ENCODE measurements around the gene SKAP1.

The SKAP1 gene

DNA sequence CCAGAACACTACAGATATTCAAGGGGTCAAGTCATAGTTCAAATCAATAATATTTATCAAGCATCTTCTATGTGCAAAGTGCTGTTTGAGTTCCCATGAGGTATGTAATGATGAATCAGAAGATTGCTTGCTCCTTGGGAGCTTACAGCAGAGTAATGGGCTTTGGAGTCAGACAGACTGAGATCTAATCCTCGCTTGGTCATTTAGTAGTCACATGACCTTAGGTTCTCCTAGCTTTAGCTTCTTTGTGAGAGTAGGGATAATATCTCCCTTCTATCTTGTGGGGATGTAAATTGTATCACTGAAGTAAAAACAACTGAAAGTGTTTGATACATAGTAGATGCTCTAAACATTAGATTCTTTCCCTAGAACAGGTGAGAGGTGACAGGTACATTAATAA is 292.4 kb downstream of the SKAP1 start:
- H3K4me3 ChIP-seq (ENCODE audit: insufficient read depth, low read length, poor library complexity, severe bottlenecking), result no peak overlapping the region
- H3K9me3 ChIP-seq (ENCODE audit: insufficient read depth, low read length), result no peaks in the 10 kb centered on the region
- H3K9me2 ChIP-seq (replicated peaks; ENCODE audit: insufficient read depth, low read length), result no peaks in the 10 kb centered on the region
- H3K27me3 ChIP-seq (ENCODE audit: low read length), result no peaks in the 10 kb centered on the region
- no peak overlapping the region for H2AFZ ChIP-seq (ENCODE audit: low read depth, low read length, severe bottlenecking)
- H3K79me2 ChIP-seq (ENCODE audit: insufficient read depth, low read length), result no peaks in the 10 kb centered on the region
- no peaks in the 10 kb centered on the region for H4K20me1 ChIP-seq (ENCODE audit: low read depth, low read length)
- TF ChIP-seq, protein P1, sequence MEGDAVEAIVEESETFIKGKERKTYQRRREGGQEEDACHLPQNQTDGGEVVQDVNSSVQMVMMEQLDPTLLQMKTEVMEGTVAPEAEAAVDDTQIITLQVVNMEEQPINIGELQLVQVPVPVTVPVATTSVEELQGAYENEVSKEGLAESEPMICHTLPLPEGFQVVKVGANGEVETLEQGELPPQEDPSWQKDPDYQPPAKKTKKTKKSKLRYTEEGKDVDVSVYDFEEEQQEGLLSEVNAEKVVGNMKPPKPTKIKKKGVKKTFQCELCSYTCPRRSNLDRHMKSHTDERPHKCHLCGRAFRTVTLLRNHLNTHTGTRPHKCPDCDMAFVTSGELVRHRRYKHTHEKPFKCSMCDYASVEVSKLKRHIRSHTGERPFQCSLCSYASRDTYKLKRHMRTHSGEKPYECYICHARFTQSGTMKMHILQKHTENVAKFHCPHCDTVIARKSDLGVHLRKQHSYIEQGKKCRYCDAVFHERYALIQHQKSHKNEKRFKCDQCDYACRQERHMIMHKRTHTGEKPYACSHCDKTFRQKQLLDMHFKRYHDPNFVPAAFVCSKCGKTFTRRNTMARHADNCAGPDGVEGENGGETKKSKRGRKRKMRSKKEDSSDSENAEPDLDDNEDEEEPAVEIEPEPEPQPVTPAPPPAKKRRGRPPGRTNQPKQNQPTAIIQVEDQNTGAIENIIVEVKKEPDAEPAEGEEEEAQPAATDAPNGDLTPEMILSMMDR (IDR thresholded peaks at IDR 0.05; ENCODE audit: insufficient read depth, low read length, poor library complexity, severe bottlenecking), result no peak
- no peak for TF ChIP-seq EZH2phosphoT487 (conservative IDR thresholded peaks at IDR 0.05; ENCODE audit: low read length)
- no peak overlapping the region for H3K9ac ChIP-seq (ENCODE audit: low read length)
- H3F3A ChIP-seq (ENCODE audit: insufficient read depth), result no peaks in the 10 kb centered on the region
- no peaks in the 10 kb centered on the region for H3K36me3 ChIP-seq (ENCODE audit: low read length)
- H3K27ac ChIP-seq (ENCODE audit: low read depth, low read length), result no peak overlapping the region
- H3K4me2 ChIP-seq (ENCODE audit: low read depth, low read length, poor library complexity, severe bottlenecking), result no peak overlapping the region

DNA sequence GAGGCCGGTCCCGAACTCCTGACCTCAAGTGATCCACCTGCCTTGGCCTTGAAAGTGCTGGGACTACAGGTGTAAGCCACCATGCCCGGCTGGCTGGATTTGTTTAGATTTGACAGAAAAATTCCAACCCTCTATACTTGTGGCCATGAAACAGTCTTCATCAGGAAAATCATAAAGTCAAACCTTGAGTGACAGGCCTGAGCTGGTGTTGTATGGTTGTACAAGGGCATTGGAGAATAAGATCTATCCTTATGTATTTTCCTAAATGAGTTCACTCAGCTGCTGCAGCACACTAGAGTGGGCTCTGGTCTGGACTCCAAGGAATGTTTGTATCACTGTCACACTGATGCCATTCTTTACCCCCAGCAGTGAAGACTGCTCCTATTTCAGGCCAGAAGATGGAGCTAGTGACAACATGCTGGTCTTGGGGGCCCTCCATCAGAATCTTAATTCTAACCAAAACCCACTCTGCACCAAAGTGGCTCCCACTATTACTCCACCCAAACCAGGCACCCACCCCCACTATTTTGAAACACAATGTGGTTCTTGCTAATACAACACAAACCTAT is 295.0 kb downstream of the SKAP1 start:
- Histone ChIP-seq H4K20me1 (ENCODE audit: low read depth, low read length) (no peaks in the 10 kb centered on the region), H2AFZ (ENCODE audit: low read depth, low read length, severe bottlenecking) (no peak overlapping the region), H3K36me3 (ENCODE audit: low read length) (no peaks in the 10 kb centered on the region), H3K27ac (ENCODE audit: low read depth, low read length) (no peak overlapping the region), H3K9me3 (ENCODE audit: insufficient read depth, low read length) (no peaks in the 10 kb centered on the region), H3K4me3 (ENCODE audit: insufficient read depth, low read length, poor library complexity, severe bottlenecking) (no peak overlapping the region), H3K4me2 (ENCODE audit: low read depth, low read length, poor library complexity, severe bottlenecking) (no peak overlapping the region), H3K9me2 (replicated peaks; ENCODE audit: insufficient read depth, low read length) (no peaks in the 10 kb centered on the region), H3F3A (ENCODE audit: insufficient read depth) (no peaks in the 10 kb centered on the region), H3K79me2 (ENCODE audit: insufficient read depth, low read length) (no peaks in the 10 kb centered on the region), H3K27me3 (ENCODE audit: low read length) (no peaks in the 10 kb centered on the region), H3K9ac (ENCODE audit: low read length) (no peak overlapping the region)
- TF ChIP-seq, protein P1 (IDR thresholded peaks at IDR 0.05; ENCODE audit: insufficient read depth, low read length, poor library complexity, severe bottlenecking), result no peak
- TF ChIP-seq EZH2phosphoT487 (conservative IDR thresholded peaks at IDR 0.05; ENCODE audit: low read length), result no peak

DNA sequence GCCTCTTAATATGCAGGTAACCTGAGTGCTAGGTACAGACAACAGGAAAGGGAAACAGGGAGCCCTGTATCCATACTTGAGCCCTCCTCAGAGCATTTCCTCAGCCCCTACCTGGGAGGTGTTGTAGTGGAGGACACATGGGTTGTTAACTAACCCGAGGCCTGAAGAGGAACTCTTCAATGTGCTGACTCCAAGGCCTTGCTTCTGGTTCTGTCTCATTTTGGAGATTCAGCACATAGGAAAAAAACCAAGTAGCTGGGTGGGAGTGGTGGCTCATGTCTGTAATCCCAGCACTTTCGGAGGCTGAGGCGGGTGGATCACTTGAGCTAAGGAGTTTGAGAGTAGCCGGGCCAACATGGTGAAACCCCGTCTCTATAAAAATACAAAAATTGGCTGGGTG is 297.6 kb downstream of the SKAP1 start:
- Histone ChIP-seq H3K27ac (ENCODE audit: low read depth, low read length) (no peak overlapping the region), H2AFZ (ENCODE audit: low read depth, low read length, severe bottlenecking) (no peak overlapping the region), H3K9ac (ENCODE audit: low read length) (no peak overlapping the region)

More for the DNA sequence above, 297.6 kb downstream of the SKAP1 start:
- no peak overlapping the region for H3K4me2 ChIP-seq (ENCODE audit: low read depth, low read length, poor library complexity, severe bottlenecking)
- H3F3A ChIP-seq (ENCODE audit: insufficient read depth), result no peaks in the 10 kb centered on the region
- H3K9me2 ChIP-seq (replicated peaks; ENCODE audit: insufficient read depth, low read length), result no peaks in the 10 kb centered on the region
- TF ChIP-seq, protein P1 (IDR thresholded peaks at IDR 0.05; ENCODE audit: insufficient read depth, low read length, poor library complexity, severe bottlenecking), result no peak
- TF ChIP-seq EZH2phosphoT487 (conservative IDR thresholded peaks at IDR 0.05; ENCODE audit: low read length), result no peak
- H3K9me3 ChIP-seq (ENCODE audit: insufficient read depth, low read length), result no peaks in the 10 kb centered on the region
- H3K79me2 ChIP-seq (ENCODE audit: insufficient read depth, low read length), result no peaks in the 10 kb centered on the region
- H4K20me1 ChIP-seq (ENCODE audit: low read depth, low read length), result no peaks in the 10 kb centered on the region
- no peaks in the 10 kb centered on the region for H3K27me3 ChIP-seq (ENCODE audit: low read length)
- no peaks in the 10 kb centered on the region for H3K36me3 ChIP-seq (ENCODE audit: low read length)
- H3K4me3 ChIP-seq (ENCODE audit: insufficient read depth, low read length, poor library complexity, severe bottlenecking), result no peak overlapping the region

All from SU-DHL-6 (cell line).